Measurements from ENCODE around the gene CRIM1.
A peak's percentile ranks its signal among the peaks of the same experiment; 100 is the strongest.

The CRIM1 gene

GRCh38 chr2:36356990-36357846 lies 1.6 kb downstream of the CRIM1 start:
- CTCF ChIA-PET: interaction anchor here (0.7 to 1.9 kb wide), 2 partner anchors 15 to 37 kb away, joined by 3 to 8 read pairs; no protein-coding TSS in a partner anchor
- no peak for DNase-seq (ENCODE audit: low spot score)
- peak overlapping the region; percentile 96 for H3K27ac ChIP-seq
- POLR2A ChIA-PET (ENCODE audit: low non-redundant PET): no interaction called here
- no peak for TF ChIP-seq CTCF (conservative IDR thresholded peaks at IDR 0.05; ENCODE audit: low read depth)

- H3K27ac ChIP-seq: peak overlapping the region; percentile 96
- no peak for DNase-seq (ENCODE audit: low spot score)
- ChIA-PET CTCF (interaction anchor here (0.7 to 1.9 kb wide), 3 partner anchors 14 to 81 kb away, joined by 3 to 8 read pairs (median 3); no protein-coding TSS in a partner anchor), POLR2A (ENCODE audit: low non-redundant PET) (no interaction called here)
- peak; percentile 73 for TF ChIP-seq CTCF (conservative IDR thresholded peaks at IDR 0.05; ENCODE audit: low read depth)
Observed at GRCh38 chr2:36357847-36358659, 2.5 kb downstream of the CRIM1 start.

- ChIA-PET CTCF (no interaction called here), POLR2A (ENCODE audit: low non-redundant PET) (no interaction called here)
- no peak overlapping the region for H3K27ac ChIP-seq
- TF ChIP-seq CTCF (conservative IDR thresholded peaks at IDR 0.05; ENCODE audit: low read depth): no peak
- DNase-seq (ENCODE audit: low spot score): no peak
Observed at GRCh38 chr2:36359067-36359466, 3.5 kb downstream of the CRIM1 start.

- CTCF ChIA-PET: interaction anchor here (0.6 to 0.7 kb wide), 2 partner anchors 347 to 863 kb away, joined by 3 read pairs; no protein-coding TSS in a partner anchor
- no peak for TF ChIP-seq CTCF (conservative IDR thresholded peaks at IDR 0.05; ENCODE audit: low read depth)
- DNase-seq (ENCODE audit: low spot score): no peak
- POLR2A ChIA-PET (ENCODE audit: low non-redundant PET): no interaction called here
- H3K27ac ChIP-seq: no peak overlapping the region
Observed at GRCh38 chr2:36360063-36360462, 4.5 kb downstream of the CRIM1 start.

GRCh38 chr2:36360834-36361233 lies 5.3 kb downstream of the CRIM1 start:
- no peak for TF ChIP-seq CTCF (conservative IDR thresholded peaks at IDR 0.05; ENCODE audit: low read depth)
- no peak for DNase-seq (ENCODE audit: low spot score)
- no peak overlapping the region for H3K27ac ChIP-seq
- POLR2A ChIA-PET (ENCODE audit: low non-redundant PET): no interaction called here
- CTCF ChIA-PET: no interaction called here

- no peak overlapping the region for H3K27ac ChIP-seq
- POLR2A ChIA-PET (ENCODE audit: low non-redundant PET): no interaction called here
- no peak for DNase-seq (ENCODE audit: low spot score)
- no peak for TF ChIP-seq CTCF (conservative IDR thresholded peaks at IDR 0.05; ENCODE audit: low read depth)
- CTCF ChIA-PET: interaction anchor here (0.7 kb wide), 1 partner anchor 9 kb away, joined by 4 read pairs; no protein-coding TSS in a partner anchor
Observed at GRCh38 chr2:36361396-36361795, 5.8 kb downstream of the CRIM1 start.

Data from RWPE1 (cell line).